ENCODE data around the gene MRPL12. TPM values are rescaled to one million over a fixed set of nuclear protein-coding genes. Genes with fewer than 3 reads are reported as not detected.

The MRPL12 gene
- total and polyA plus RNA-seq, 2 of the 13 experiments (the other 11 are each of a cell fraction or from before 2014, with no cell fraction given) = 39.1 to 94.1 TPM

DNA sequence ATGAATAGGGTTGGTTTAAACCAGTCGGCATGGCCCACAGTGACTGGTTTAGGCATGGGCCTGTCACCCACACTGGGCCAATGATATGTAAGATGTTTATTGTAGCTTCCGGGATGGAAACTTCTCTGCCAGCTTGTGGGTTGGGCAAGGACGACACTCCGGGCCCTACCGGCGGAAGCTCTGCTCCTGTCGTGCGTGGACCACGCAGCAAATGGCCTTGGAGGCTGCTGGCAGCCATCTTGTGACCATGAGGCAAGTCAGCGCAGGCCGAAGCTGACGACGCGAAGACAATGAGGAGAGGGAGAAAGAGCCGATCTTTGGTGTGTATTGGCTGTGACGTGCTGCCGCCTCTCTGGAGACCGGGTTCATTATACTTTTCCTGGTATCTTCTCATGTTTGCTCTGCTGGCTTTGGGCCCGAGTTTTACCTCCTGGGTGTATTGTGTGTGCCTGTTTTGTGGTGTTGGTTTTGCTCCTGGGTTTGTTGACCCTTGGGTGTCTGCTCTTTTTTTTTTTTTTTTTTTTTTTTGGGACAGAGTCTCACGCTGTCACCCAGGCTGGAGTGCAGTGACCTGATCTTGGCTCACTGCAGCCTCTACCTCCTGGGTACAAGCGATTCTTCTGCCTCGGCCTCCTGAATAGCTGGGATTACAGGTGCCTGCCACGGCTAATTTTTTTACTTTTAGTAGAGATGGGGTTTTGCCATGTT, 24.3 kb downstream of the MRPL12 start (continued):
- TF ChIP-seq, protein P1, sequence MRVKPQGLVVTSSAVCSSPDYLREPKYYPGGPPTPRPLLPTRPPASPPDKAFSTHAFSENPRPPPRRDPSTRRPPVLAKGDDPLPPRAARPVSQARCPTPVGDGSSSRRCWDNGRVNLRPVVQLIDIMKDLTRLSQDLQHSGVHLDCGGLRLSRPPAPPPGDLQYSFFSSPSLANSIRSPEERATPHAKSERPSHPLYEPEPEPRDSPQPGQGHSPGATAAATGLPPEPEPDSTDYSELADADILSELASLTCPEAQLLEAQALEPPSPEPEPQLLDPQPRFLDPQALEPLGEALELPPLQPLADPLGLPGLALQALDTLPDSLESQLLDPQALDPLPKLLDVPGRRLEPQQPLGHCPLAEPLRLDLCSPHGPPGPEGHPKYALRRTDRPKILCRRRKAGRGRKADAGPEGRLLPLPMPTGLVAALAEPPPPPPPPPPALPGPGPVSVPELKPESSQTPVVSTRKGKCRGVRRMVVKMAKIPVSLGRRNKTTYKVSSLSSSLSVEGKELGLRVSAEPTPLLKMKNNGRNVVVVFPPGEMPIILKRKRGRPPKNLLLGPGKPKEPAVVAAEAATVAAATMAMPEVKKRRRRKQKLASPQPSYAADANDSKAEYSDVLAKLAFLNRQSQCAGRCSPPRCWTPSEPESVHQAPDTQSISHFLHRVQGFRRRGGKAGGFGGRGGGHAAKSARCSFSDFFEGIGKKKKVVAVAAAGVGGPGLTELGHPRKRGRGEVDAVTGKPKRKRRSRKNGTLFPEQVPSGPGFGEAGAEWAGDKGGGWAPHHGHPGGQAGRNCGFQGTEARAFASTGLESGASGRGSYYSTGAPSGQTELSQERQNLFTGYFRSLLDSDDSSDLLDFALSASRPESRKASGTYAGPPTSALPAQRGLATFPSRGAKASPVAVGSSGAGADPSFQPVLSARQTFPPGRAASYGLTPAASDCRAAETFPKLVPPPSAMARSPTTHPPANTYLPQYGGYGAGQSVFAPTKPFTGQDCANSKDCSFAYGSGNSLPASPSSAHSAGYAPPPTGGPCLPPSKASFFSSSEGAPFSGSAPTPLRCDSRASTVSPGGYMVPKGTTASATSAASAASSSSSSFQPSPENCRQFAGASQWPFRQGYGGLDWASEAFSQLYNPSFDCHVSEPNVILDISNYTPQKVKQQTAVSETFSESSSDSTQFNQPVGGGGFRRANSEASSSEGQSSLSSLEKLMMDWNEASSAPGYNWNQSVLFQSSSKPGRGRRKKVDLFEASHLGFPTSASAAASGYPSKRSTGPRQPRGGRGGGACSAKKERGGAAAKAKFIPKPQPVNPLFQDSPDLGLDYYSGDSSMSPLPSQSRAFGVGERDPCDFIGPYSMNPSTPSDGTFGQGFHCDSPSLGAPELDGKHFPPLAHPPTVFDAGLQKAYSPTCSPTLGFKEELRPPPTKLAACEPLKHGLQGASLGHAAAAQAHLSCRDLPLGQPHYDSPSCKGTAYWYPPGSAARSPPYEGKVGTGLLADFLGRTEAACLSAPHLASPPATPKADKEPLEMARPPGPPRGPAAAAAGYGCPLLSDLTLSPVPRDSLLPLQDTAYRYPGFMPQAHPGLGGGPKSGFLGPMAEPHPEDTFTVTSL (CRISPR knock-in tag; IDR thresholded peaks at IDR 0.05; ENCODE audit: borderline replicate concordance) = peak; percentile 65; the same call in 1 of the 2 replicates
- TF ChIP-seq ZNF430 (CRISPR knock-in tag; IDR thresholded peaks at IDR 0.05) (peak; percentile 98), ZSCAN31 (CRISPR knock-in tag; IDR thresholded peaks at IDR 0.05; ENCODE audit: low read depth) (peak; percentile 97), NFKBIZ (CRISPR knock-in tag; IDR thresholded peaks at IDR 0.05) (peak; percentile 95), ZNF720 (CRISPR knock-in tag; IDR thresholded peaks at IDR 0.05) (peak; percentile 97), ZNF678 (CRISPR knock-in tag; IDR thresholded peaks at IDR 0.05) (peak; percentile 96), HNRNPUL1 (IDR thresholded peaks at IDR 0.05; ENCODE audit: low read depth, low read length) (no peak)
- TF ChIP-seq, protein P2, sequence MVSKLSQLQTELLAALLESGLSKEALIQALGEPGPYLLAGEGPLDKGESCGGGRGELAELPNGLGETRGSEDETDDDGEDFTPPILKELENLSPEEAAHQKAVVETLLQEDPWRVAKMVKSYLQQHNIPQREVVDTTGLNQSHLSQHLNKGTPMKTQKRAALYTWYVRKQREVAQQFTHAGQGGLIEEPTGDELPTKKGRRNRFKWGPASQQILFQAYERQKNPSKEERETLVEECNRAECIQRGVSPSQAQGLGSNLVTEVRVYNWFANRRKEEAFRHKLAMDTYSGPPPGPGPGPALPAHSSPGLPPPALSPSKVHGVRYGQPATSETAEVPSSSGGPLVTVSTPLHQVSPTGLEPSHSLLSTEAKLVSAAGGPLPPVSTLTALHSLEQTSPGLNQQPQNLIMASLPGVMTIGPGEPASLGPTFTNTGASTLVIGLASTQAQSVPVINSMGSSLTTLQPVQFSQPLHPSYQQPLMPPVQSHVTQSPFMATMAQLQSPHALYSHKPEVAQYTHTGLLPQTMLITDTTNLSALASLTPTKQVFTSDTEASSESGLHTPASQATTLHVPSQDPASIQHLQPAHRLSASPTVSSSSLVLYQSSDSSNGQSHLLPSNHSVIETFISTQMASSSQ (IDR thresholded peaks at IDR 0.05; ENCODE audit: low read depth) = no peak
- TF ChIP-seq, protein P2 (CRISPR knock-in tag; IDR thresholded peaks at IDR 0.05; ENCODE audit: borderline replicate concordance) = peak; percentile 74
- TF ChIP-seq, protein P3, sequence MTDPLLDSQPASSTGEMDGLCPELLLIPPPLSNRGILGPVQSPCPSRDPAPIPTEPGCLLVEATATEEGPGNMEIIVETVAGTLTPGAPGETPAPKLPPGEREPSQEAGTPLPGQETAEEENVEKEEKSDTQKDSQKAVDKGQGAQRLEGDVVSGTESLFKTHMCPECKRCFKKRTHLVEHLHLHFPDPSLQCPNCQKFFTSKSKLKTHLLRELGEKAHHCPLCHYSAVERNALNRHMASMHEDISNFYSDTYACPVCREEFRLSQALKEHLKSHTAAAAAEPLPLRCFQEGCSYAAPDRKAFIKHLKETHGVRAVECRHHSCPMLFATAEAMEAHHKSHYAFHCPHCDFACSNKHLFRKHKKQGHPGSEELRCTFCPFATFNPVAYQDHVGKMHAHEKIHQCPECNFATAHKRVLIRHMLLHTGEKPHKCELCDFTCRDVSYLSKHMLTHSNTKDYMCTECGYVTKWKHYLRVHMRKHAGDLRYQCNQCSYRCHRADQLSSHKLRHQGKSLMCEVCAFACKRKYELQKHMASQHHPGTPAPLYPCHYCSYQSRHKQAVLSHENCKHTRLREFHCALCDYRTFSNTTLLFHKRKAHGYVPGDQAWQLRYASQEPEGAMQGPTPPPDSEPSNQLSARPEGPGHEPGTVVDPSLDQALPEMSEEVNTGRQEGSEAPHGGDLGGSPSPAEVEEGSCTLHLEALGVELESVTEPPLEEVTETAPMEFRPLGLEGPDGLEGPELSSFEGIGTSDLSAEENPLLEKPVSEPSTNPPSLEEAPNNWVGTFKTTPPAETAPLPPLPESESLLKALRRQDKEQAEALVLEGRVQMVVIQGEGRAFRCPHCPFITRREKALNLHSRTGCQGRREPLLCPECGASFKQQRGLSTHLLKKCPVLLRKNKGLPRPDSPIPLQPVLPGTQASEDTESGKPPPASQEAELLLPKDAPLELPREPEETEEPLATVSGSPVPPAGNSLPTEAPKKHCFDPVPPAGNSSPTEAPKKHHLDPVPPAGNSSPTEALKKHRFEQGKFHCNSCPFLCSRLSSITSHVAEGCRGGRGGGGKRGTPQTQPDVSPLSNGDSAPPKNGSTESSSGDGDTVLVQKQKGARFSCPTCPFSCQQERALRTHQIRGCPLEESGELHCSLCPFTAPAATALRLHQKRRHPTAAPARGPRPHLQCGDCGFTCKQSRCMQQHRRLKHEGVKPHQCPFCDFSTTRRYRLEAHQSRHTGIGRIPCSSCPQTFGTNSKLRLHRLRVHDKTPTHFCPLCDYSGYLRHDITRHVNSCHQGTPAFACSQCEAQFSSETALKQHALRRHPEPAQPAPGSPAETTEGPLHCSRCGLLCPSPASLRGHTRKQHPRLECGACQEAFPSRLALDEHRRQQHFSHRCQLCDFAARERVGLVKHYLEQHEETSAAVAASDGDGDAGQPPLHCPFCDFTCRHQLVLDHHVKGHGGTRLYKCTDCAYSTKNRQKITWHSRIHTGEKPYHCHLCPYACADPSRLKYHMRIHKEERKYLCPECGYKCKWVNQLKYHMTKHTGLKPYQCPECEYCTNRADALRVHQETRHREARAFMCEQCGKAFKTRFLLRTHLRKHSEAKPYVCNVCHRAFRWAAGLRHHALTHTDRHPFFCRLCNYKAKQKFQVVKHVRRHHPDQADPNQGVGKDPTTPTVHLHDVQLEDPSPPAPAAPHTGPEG (CRISPR knock-in tag; IDR thresholded peaks at IDR 0.05) = peak; percentile 94; the same call in 1 of the 2 replicates

Measured in HepG2 (cell line).